ENCODE measurements around the gene ICA1. TPM values are rescaled to one million over a fixed set of nuclear protein-coding genes. Genes with fewer than 3 reads are reported as not detected.

The ICA1 gene
- total and polyA plus RNA-seq, 2 of the 13 experiments (the other 11 are each of a cell fraction or from before 2014, with no cell fraction given), result 0.29 TPM; not detected in 1

- TF ChIP-seq ZNF558 (CRISPR knock-in tag; IDR thresholded peaks at IDR 0.05; ENCODE audit: borderline replicate concordance) (no peak), XRCC5 (optimal IDR thresholded peaks at IDR 0.05; ENCODE audit: low read length) (peak; percentile 30), PAXIP1 (CRISPR knock-in tag; conservative IDR thresholded peaks at IDR 0.05) (peak; percentile 83), ZNF552 (CRISPR knock-in tag; IDR thresholded peaks at IDR 0.05; ENCODE audit: borderline replicate concordance) (no peak), KLF16 (CRISPR knock-in tag; IDR thresholded peaks at IDR 0.05) (no peak), ZNF20 (CRISPR knock-in tag; IDR thresholded peaks at IDR 0.05) (no peak), SMYD3 (CRISPR knock-in tag; IDR thresholded peaks at IDR 0.05) (0 out of 2 replicates have a peak, but pooled peaks have one; percentile 50), SCMH1 (CRISPR knock-in tag; IDR thresholded peaks at IDR 0.05; ENCODE audit: borderline replicate concordance) (no peak), SOX13 (IDR thresholded peaks at IDR 0.05) (no peak), SOX13 (CRISPR knock-in tag; conservative IDR thresholded peaks at IDR 0.05 in 1 of 2, IDR thresholded peaks at IDR 0.05 in 1 of 2) (0 out of 4 replicates have a peak, but pooled peaks of 1 of the 2 experiments have one; percentile 33), MIER3 (CRISPR knock-in tag; IDR thresholded peaks at IDR 0.05; ENCODE audit: borderline replicate concordance) (no peak), STAT6 (CRISPR knock-in tag; IDR thresholded peaks at IDR 0.05; ENCODE audit: borderline replicate concordance) (no peak), FOXA3 (CRISPR knock-in tag; IDR thresholded peaks at IDR 0.05) (0 out of 2 replicates have a peak, but pooled peaks have one; percentile 11), NPAS2 (CRISPR knock-in tag; IDR thresholded peaks at IDR 0.05; ENCODE audit: borderline replicate concordance) (no peak), ZFP37 (CRISPR knock-in tag; IDR thresholded peaks at IDR 0.05; ENCODE audit: borderline replicate concordance) (no peak), ZNF746 (CRISPR knock-in tag; IDR thresholded peaks at IDR 0.05) (no peak), SNRNP70 (IDR thresholded peaks at IDR 0.05; ENCODE audit: low read depth, low read length) (no peak), DMAP1 (CRISPR knock-in tag; IDR thresholded peaks at IDR 0.05) (no peak), ZFYVE20 (CRISPR knock-in tag; IDR thresholded peaks at IDR 0.05; ENCODE audit: borderline replicate concordance, low read depth) (no peak), ZNF780A (CRISPR knock-in tag; IDR thresholded peaks at IDR 0.05) (peak; percentile 89; the same call in 1 of the 2 replicates), ZNF292 (CRISPR knock-in tag; IDR thresholded peaks at IDR 0.05; ENCODE audit: borderline replicate concordance, low read depth) (peak; percentile 63; the same call in 1 of the 2 replicates), FOXP4 (CRISPR knock-in tag; IDR thresholded peaks at IDR 0.05) (0 out of 2 replicates have a peak, but pooled peaks have one; percentile 14), ZNF12 (CRISPR knock-in tag; IDR thresholded peaks at IDR 0.05) (0 out of 2 replicates have a peak, but pooled peaks have one; percentile 40)
These were observed 86.0 kb downstream of the ICA1 start (continued) for GRCh38 chr7:8175929-8176369.
